Measurements from ENCODE around the gene LONP1. TPM values are rescaled to one million over a fixed set of nuclear protein-coding genes. Genes with fewer than 3 reads are reported as not detected.

LONP1 gene
- total RNA-seq, 1 donor, result 163 TPM

GRCh38 chr19:5677136-5677535 is 42.8 kb downstream of the LONP1 start:
- Histone ChIP-seq H3K4me1 (ENCODE audit: insufficient read depth, low read length) (peaks cover 12% of the 10 kb centered on the region), H3K27ac (ENCODE audit: low read depth, low read length) (no peak overlapping the region), H3K4me2 (ENCODE audit: insufficient read depth, low read length) (no peak overlapping the region), H2AFZ (ENCODE audit: low read length) (no peak overlapping the region), H4K20me1 (ENCODE audit: insufficient read depth, low read length) (no peaks in the 10 kb centered on the region), H3K36me3 (ENCODE audit: insufficient read depth, low read length) (no peaks in the 10 kb centered on the region), H3K4me3 (ENCODE audit: insufficient read depth, low read length) (no peak overlapping the region), H3K27me3 (ENCODE audit: insufficient read depth, low read length) (no peaks in the 10 kb centered on the region), H3K9me3 (ENCODE audit: low read depth, low read length) (no peaks in the 10 kb centered on the region), H3K79me2 (ENCODE audit: insufficient read depth, low read length) (peaks cover 12% of the 10 kb centered on the region)
- peak; percentile 39 for DNase-seq (ENCODE audit: insufficient read length, low spot score, missing footprints)
- no peak for TF ChIP-seq CTCF (IDR thresholded peaks at IDR 0.05; ENCODE audit: extremely low read depth, low read depth, low read length)

GRCh38 chr19:5676772-5677105 is 43.2 kb downstream of the LONP1 start:
- Histone ChIP-seq H3K79me2 (ENCODE audit: insufficient read depth, low read length) (peaks cover 12% of the 10 kb centered on the region), H3K9me3 (ENCODE audit: low read depth, low read length) (no peaks in the 10 kb centered on the region), H3K27ac (ENCODE audit: low read depth, low read length) (no peak overlapping the region), H4K20me1 (ENCODE audit: insufficient read depth, low read length) (no peaks in the 10 kb centered on the region), H3K4me1 (ENCODE audit: insufficient read depth, low read length) (peaks cover 12% of the 10 kb centered on the region), H3K4me2 (ENCODE audit: insufficient read depth, low read length) (no peak overlapping the region), H3K4me3 (ENCODE audit: insufficient read depth, low read length) (no peak overlapping the region), H2AFZ (ENCODE audit: low read length) (no peak overlapping the region), H3K27me3 (ENCODE audit: insufficient read depth, low read length) (no peaks in the 10 kb centered on the region), H3K36me3 (ENCODE audit: insufficient read depth, low read length) (no peaks in the 10 kb centered on the region)
- DNase-seq (ENCODE audit: insufficient read length, low spot score, missing footprints), result no peak
- no peak for TF ChIP-seq CTCF (IDR thresholded peaks at IDR 0.05; ENCODE audit: extremely low read depth, low read depth, low read length)

- no peaks in the 10 kb centered on the region for H3K27me3 ChIP-seq (ENCODE audit: insufficient read depth, low read length)
- peaks cover 12% of the 10 kb centered on the region for H3K79me2 ChIP-seq (ENCODE audit: insufficient read depth, low read length)
- H3K4me2 ChIP-seq (ENCODE audit: insufficient read depth, low read length), result no peak overlapping the region
- no peaks in the 10 kb centered on the region for H4K20me1 ChIP-seq (ENCODE audit: insufficient read depth, low read length)
- H2AFZ ChIP-seq (ENCODE audit: low read length), result no peak overlapping the region
- peaks cover 10% of the 10 kb centered on the region for H3K4me1 ChIP-seq (ENCODE audit: insufficient read depth, low read length)
- no peak overlapping the region for H3K27ac ChIP-seq (ENCODE audit: low read depth, low read length)
- no peak for TF ChIP-seq CTCF (IDR thresholded peaks at IDR 0.05; ENCODE audit: extremely low read depth, low read depth, low read length)
- no peaks in the 10 kb centered on the region for H3K9me3 ChIP-seq (ENCODE audit: low read depth, low read length)
- DNase-seq (ENCODE audit: insufficient read length, low spot score, missing footprints), result peak; percentile 52
- no peak overlapping the region for H3K4me3 ChIP-seq (ENCODE audit: insufficient read depth, low read length)
- H3K36me3 ChIP-seq (ENCODE audit: insufficient read depth, low read length), result no peaks in the 10 kb centered on the region
Observed at GRCh38 chr19:5676105-5676771, 43.7 kb downstream of the LONP1 start.

- H4K20me1 ChIP-seq (ENCODE audit: insufficient read depth, low read length), result no peaks in the 10 kb centered on the region
- H3K4me1 ChIP-seq (ENCODE audit: insufficient read depth, low read length), result peaks cover 7% of the 10 kb centered on the region
- no peak overlapping the region for H3K4me3 ChIP-seq (ENCODE audit: insufficient read depth, low read length)
- no peak overlapping the region for H2AFZ ChIP-seq (ENCODE audit: low read length)
- no peak overlapping the region for H3K27ac ChIP-seq (ENCODE audit: low read depth, low read length)
- H3K79me2 ChIP-seq (ENCODE audit: insufficient read depth, low read length), result peaks cover 7% of the 10 kb centered on the region
- no peak for TF ChIP-seq CTCF (IDR thresholded peaks at IDR 0.05; ENCODE audit: extremely low read depth, low read depth, low read length)
- peaks cover 3% of the 10 kb centered on the region for H3K36me3 ChIP-seq (ENCODE audit: insufficient read depth, low read length)
- DNase-seq (ENCODE audit: insufficient read length, low spot score, missing footprints), result peak; percentile 49
- no peaks in the 10 kb centered on the region for H3K9me3 ChIP-seq (ENCODE audit: low read depth, low read length)
- H3K4me2 ChIP-seq (ENCODE audit: insufficient read depth, low read length), result no peak overlapping the region
- no peaks in the 10 kb centered on the region for H3K27me3 ChIP-seq (ENCODE audit: insufficient read depth, low read length)
Observed at GRCh38 chr19:5674714-5675113, 45.2 kb downstream of the LONP1 start.
